Measurements from ENCODE around the gene OR8K3.

OR8K3 gene

GRCh38 chr11:56314844-56315243 lies at the start of gene OR8K3:
OR8K3 (plus strand) TSS chr11:56315144; CDS start chr11:56318307, 3,163 bp downstream.
- no peak for DNase-seq

- no peak for DNase-seq
These were observed 43.9 kb upstream of the OR8K3 start for GRCh38 chr11:56271092-56271491.

GRCh38 chr11:56273854-56274253 lies 41.1 kb upstream of the OR8K3 start, which contains the start of gene OR5T1:
OR5T1 (plus strand) TSS chr11:56274154; CDS start chr11:56275639, 1,485 bp downstream.
- no peak for DNase-seq

- no peak for DNase-seq
These were observed 22.8 kb upstream of the OR8K3 start, which contains the start of gene OR8H1 for GRCh38 chr11:56292154-56292553. OR8H1 (minus strand) TSS chr11:56292254; CDS start chr11:56291062, 1,192 bp downstream.

- DNase-seq = no peak
These were observed 18.0 kb upstream of the OR8K3 start for GRCh38 chr11:56296898-56297297.

GRCh38 chr11:56307836-56308235 lies 7.1 kb upstream of the OR8K3 start:
- DNase-seq = no peak

GRCh38 chr11:56331861-56332491 lies 17.0 kb downstream of the OR8K3 start:
- no peak for DNase-seq

GRCh38 chr11:56333156-56333555 lies 18.2 kb downstream of the OR8K3 start:
- no peak for DNase-seq

- no peak for DNase-seq
These were observed 25.3 kb downstream of the OR8K3 start for GRCh38 chr11:56340289-56340688.

- DNase-seq = no peak
These were observed 30.8 kb downstream of the OR8K3 start, which contains the start of gene OR8K1 for GRCh38 chr11:56345739-56346138. OR8K1 (plus strand) TSS chr11:56346039; CDS start chr11:56346039, 0 bp downstream.

- no peak for DNase-seq
These were observed 39.0 kb downstream of the OR8K3 start, which contains the start of gene OR8J1 for GRCh38 chr11:56353991-56354390. OR8J1 (plus strand) TSS chr11:56354291; CDS start chr11:56360247, 5,956 bp downstream.
